GM18907 (cell line): ENCODE results near the gene SELENOS.

Source experiments
- ATAC-seq: cut with Tn5 transposase; IDR thresholded peaks from one replicate; pipeline ENCODE4 v1.9.1; 2021; ENCODE audit warnings: mild to moderate bottlenecking, moderate library complexity; ENCODE audit not compliant: unreplicated experiment

The SELENOS gene

DNA sequence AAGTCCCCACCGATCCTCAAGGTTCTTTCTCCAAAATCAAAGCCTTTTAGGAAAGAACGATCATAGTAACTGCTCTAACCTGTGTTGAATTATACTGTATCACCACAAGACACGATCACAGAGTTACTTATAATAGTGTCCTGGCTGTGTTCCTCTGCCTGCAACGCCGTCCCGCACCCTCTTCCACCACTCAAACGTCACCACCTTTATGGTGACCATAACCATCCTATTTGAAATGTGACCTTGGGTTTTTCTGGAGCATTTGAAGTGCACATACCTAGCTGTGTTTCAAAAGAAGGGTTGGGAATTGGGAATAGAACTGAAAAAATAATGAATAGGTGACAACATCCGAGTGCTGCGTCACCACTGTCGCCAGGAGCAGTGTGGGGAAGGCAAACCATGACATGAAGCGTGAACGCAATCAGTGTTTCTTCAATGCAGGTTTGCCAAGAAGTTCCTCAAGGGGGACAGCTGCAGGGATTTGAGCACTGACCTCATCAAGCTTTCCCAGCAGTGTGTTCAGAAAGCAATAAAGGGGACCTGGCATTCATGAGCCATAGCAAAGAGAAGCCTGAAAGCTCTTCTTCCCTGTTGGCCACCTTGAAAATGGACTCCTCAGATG is 769 bp upstream of the SELENOS start:
- ATAC-seq: no peak

- no peak for ATAC-seq
Observed at GRCh38 chr15:101276501-101277037, 716 bp downstream of the SELENOS start.

DNA sequence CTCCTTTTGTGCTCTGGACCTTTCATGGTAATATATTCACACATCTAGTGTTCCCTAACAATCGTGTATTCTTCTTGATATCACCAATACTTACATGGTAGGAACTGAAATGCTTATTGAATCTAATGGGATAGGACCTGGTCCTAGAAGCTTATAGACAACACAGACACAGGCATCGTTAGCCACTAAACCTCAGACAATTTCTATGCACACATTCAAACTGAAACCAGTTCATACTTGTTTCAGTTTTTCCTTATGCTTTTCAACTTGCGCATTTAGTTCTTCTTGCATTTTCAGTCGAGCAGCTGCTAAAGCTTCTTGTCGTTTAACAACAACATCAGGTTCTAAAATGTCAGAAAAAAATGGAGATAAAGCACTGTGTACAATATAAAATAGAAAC is 2.3 kb downstream of the SELENOS start:
- peak; percentile 30 for ATAC-seq

DNA sequence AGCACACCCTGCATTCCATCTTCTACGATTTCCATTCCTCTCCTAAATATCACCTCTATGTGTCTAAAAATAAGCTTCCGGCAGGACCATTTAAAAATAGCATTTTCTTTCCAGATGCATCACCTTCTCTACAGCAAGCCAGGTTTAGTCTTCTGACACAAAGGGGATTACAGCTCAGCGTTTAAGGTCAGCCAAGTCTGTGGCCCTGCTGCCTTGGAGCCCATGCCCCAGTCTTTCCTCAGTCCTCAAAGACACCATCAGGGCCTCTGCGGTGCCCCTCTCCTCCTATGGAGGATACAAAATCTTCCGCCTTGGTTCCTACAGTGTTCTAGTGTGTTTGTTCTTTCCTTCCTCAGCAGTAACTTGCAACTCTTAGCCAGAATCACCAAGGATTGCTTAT is 3.8 kb downstream of the SELENOS start:
- ATAC-seq: no peak

GRCh38 chr15:101272584-101272983 is 4.7 kb downstream of the SELENOS start:
- ATAC-seq: no peak

DNA sequence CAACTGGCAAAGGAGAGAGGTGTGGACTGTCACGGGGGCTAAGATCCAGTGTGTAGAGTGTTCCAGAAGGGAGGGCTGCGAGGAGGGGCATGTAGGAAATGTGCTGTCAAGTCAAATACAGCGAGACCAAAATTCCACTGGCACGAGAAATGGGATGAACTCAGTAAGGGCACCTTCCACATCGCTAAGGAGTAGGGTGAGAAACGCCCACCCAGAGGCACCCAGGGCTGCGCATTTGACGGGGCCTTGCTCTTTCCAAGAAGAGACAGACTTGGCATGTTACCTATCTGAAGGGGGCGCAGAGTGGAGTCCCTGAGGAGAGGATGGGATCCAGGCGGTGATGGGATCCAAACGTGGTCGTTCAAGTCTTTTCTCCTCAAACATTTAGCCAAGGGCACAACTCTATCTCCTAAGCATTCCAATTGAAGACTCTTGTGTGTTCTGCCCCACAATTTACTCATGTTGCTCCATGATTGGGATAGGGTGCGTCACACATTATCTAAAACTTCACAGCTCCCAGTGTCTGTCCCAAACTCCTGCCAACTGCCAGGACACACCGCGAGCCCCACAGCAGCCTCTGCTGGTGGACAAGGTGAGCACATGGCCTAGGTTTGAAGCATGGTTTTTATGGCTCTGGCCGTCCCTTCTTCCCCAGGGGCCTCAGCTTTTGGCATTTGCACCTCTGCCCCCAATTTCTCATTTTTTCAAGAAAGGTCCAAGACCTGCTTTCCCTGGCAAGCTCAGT is 7.6 kb downstream of the SELENOS start:
- no peak for ATAC-seq

GRCh38 chr15:101267320-101268104 is 9.8 kb downstream of the SELENOS start:
- ATAC-seq: no peak

- ATAC-seq: no peak
Observed at GRCh38 chr15:101266787-101267186, 10.5 kb downstream of the SELENOS start.

DNA sequence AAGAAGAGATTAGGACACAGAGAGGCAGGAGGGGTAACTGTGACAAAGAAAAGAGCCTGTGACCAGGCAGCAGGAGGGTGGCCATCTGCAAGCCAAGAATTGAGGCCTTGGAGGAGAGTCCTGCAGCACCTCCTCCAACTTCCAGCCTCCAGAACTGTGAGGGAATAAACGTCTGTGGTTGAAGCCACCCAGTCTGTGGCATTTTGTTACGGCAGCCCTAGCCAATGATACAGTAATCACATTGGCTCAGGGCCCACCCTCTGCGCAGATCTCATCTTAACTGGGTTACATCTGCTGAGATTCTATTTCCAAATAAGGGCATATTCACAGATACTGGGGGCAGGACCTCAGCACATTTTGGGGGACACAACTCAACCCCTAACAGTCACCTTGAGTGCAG is 11.3 kb downstream of the SELENOS start:
- ATAC-seq: no peak

DNA sequence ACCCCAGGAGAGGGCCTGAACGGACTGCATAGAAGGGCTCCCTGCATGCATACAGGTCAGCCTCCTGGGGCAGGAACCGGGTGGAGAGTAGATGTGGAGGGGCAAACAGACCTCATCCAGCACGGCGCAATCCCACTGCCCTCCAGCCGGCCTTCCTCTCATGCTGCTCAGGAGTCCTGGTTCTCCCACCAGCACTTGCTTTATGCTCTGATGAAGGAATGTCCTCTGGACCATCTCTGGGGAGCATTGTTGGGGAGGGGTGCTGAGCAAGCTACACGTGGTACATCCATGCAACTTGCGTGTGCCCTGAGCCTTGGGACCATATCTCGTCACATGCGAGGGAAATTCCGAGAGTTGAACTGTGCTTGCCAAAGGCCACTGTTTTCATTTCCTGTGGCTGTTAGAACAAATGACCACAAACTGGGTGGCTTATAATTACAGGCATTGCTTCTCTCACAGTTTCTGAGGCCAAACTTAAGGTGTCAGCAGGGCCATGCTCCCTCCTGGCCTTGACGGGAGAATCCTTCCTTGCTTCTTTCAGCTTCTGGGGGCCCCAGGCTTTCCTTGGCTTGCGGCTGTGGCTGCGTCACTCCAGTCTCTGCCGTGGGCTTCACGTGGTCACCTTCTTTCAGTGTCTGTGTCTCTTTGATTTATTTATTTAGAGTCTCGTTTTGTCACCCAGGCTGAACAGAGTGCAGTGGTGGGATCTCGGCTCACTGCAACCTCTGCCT is 12.2 kb downstream of the SELENOS start:
- ATAC-seq: no peak

DNA sequence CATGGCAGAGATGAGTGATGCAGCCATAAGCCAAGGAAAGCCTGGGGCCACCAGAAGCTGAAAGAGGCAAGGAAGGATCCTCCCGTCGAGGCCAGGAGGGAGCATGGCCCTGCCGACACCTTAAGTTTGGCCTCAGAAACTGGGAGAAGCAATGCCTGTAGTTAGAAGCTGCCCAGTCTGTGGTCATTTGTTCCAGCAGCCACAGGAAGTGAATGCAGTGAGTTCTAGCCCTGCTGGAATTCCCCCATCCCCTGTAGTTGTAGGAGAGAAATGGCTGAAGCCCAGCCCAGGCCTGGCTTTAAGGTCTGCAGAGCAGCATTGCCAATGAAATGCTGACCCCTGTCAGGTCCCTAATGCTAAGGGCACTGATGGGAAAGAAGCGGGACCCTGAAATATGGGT is 13.3 kb downstream of the SELENOS start:
- peak; percentile 48 for ATAC-seq

DNA sequence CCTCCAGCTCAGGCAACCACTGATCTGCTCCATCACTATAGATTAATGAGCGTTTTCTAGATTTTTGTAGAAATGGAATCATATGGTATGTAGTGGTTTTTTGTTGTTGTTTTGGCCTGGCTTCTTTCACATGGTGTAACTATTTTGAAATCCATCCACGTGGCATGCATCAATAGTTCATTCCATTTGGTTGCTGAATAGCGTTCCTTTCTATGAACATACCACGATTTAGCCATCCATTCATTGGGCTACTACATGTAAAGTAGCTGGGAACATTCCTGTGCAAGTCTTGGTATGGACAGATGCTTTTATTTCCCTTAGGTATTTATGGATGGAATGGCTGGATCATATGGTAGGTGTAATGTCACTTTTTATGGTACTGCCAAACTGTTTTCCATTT is 14.7 kb downstream of the SELENOS start:
- ATAC-seq: no peak

GRCh38 chr15:101258238-101259144 is 18.8 kb downstream of the SELENOS start:
- ATAC-seq: no peak

- ATAC-seq: no peak
Observed at GRCh38 chr15:101256757-101257156, 20.5 kb downstream of the SELENOS start.

GRCh38 chr15:101255615-101256241 is 21.6 kb downstream of the SELENOS start:
- ATAC-seq: no peak

DNA sequence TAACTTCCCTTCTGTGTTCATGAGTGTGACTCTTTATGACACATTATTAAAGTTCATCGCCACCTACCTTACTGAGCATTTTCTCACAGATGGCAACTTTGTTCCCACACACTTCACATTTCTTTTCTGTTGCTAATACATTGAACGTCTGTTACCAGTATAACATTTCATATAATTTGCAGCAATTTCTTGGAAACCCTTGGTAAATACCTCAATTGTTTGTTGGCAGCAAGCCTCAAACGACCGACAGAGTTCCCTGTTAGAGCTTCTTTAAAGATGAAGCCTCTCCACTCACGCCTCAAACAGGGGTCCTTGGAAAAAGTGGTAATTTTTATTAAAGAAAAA is 22.3 kb downstream of the SELENOS start:
- ATAC-seq: no peak

GRCh38 chr15:101254157-101255050 is 22.9 kb downstream of the SELENOS start:
- ATAC-seq: no peak

DNA sequence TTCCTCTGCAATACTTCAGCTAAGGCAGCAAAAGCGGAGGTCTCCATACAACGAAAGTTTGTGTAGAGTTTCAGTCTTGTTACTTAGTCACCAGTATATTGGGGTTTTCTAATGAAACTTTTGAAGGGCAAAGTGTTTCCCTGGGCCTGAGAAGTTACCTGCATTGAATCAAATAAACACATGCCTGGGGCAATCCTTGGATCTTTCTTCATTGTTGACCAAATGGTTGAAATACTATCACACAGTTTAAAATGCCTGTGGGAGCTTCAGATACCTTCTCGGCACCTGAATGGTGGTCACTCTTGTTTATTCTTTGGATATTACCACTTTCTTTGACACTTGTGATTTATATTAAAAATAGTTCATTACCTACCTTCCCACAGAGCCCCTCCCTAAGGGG is 24.4 kb downstream of the SELENOS start:
- ATAC-seq: peak; percentile 9
